Suppressor macrophage treated with lipopolysaccharide for 4 hours (primary cell): Measurements from ENCODE around the gene ZC3H7A.

Experiments used
- DNase-seq: peaks from one replicate; pipeline ENCODE4 v3.0.0-alpha.2; 2020

ZC3H7A gene

DNA sequence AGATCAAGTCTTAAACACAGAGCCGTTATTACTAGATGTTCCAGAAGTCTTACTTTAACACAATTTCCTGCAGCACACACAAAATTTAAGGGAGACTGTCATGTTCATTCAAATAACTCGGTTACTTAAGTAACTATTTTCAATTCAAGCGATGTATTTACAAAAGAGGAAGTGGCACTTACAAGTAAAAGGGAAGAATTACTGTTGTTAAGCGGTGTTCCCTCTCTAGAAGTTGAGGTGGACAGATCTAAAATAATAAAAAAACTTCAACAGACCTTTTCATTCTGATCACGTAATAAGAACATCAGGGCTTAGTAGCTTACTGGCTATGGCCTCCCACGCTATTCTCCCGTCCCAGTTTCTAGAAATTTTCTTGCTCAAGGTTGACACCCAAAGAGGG, 28.2 kb downstream of the ZC3H7A start:
- DNase-seq = peak; percentile 62

DNA sequence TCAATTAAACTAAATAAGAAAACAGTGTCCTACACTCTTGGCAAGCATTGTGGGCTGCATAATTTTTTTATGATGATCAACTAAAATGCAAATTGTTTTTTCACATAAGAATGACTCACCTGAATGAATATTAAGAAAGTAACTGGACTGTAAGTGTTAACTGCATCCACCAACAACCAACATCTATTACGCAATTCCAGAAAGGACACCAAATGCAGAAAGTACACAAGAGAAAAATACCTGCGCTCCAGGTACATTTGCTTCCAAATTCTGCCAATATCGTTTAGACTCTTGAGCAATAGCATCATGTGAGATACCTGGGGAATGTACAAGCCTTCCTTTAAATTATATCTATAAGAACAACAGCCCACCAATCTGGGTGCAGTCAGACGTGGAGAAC, 34.6 kb downstream of the ZC3H7A start:
- no peak for DNase-seq

DNA sequence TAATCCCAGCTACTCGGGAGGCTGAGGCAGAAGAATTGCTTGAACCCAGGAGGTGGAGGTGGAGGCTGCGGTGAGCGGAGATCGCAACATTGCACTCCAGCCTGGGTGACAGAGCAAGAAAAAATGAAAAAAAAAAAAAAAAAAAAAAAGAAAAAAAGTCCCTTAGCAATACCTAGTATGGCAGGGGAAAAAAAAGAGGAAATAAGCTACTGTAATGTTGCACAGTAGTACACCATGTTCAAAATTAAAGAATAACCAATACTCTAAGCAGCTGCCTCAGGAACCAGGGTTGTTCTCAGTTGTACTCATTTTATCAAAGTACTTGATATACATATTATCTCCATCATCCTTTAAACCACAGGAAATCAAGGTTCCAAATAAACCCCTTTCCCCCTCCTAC, 37.1 kb downstream of the ZC3H7A start:
- peak; percentile 16 for DNase-seq

DNA sequence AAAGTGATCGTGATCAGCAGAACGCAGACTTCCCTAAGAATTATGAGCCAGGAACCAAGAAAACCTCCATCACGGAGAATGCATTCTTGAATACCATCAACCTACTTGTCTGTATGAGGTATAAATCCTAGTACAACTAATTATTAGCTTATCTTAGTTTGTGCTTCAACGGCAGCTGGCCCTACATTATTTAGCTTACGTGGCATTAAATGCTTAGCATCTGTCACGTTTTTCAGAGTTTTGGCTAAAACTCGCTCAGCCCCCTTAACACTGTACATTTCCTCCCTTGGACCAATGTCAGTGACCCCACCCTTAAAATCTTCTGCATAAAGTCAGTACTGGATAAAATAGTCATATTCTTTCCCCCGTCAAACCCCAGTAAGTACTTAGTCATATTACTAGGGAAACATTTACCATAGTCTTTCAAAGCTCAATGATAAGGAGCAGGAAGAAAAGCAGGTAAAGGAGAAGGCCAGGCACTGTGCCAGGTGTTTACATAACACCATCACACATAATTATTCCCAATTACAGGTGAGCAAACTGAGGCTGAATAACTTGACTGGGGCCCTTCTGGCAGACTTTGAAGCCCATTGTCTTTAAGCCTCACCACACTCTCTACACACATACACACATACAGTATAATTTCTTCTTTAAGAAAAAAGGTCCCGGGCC, 37.8 kb downstream of the ZC3H7A start:
- no peak for DNase-seq

DNA sequence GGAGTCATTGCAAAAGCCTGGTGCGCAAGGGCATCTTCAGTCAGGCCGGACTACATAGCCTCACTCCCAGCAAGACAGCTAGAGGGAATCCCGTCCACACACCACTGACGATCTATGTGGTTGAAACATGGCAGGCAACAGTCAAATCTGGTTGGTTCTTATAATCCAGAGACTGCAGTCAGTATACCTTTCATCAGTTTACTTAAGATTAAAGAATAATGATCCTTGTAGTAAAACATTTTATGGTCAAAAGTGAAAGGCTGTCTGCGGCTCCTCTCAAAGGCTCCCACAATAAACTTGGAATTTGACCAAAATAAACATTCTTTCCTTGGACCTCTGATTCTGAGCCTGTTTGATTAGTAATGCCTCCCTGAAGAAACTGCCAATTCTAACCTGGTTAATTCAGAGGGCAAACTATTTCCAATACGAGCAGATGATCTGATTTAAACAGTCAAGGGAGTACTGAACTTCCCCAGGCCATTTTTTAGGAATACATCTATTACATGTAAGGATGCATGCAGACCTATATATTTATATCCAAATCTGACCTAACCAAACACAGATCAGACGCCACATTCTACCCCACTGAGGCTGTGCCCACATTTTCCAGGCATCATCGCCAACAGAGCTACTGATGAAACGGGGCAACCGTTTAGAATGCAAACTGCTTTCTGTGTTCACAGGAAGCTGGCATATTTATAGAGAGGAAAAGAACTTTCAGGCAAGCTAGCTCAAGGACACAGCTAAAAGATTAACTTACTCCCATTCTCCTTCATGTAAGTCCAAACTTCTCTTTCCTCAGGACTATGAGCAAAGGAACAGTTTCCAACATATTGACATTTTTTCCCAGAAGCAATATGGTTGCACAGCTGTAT, 39.1 kb downstream of the ZC3H7A start:
- no peak for DNase-seq

DNA sequence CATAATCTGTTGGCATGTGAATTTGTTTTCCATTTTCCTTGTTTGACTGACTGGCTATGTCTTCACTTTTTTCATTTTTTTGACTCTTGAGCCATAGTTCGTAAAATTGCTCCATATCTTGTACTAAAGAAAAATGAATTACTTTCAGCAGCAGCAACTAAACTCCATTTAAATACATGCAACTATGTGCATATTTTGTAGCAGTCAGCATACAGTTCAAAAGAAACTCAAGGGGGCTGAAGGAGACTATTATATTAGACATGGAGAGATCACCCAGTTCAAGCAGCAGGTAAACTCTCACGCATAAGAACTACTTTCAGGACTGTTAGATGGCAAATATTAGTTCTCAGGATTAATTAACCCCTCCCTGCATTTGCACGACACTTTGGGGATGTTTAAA, 40.8 kb downstream of the ZC3H7A start:
- no peak for DNase-seq

DNA sequence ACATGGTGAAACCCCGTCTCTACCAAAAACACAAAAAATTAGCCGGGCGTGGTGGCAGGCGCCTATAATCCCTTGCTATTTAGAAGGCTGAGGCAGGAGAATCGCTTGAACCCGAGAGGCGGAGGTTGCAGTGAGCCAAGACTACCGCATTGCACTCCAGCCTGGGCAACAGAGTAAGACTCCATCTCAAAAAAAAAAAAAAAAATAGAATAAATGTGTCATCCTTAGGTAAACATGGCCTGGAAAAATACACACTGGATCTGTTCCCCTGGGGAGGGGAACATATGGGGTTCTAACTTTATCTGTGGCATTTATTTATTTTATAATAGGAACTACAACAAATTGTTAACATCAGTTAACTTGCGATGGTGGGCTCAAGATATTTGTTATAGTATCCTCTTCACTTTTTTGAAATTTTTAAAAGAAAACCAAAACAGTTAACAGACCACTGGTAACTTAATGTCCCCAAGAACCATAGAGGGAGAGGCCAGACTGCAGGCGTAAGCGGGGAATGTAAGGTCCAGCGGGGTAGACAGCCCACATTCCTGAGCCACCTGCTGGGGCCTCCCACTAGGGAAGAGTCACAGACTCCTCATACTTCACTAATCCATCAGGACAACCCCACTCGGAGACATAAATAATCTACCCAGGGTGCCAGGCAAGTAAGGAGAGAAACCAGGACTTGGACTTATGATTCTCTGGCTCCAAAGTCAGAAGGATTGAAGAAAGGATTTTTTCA, 41.9 kb downstream of the ZC3H7A start:
- no peak for DNase-seq

DNA sequence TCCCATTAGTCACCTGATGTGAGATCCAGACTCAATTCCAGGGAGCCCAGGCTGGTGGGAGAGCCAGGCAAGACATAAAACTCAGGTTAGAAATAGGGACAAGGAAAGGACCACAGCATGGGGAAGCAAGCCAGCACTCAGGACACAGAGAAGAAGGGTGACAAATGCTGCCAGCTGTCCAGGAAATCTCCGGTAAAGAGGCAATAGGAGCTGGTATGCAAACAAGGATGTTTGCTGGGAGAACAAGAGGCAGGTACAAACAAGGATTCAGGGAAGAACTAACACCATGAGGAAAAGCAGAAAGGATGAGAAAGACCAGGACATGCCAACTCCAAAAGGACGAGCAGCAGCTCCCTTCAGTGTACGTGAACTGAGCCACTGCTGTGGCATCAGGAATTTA, 44.2 kb downstream of the ZC3H7A start:
- DNase-seq = no peak

DNA sequence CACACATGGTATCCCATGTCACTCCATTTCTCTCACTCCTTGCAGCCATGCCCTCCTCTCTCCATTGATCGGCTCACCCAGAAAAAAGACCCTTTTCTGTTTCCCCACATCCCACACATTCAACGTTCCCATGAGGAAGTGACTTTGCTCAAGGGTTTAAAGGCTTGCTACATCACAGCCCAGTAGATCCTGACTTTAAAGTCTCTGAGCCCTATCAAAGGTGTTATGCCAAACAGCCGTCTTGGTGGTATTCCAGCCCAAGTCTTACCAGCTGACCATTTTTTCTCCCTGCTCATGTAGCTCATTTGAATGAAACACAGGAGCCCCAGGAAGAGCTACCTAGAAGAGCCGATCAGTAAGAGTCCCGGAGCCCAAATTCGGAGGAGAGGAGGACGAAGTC, 47.0 kb downstream of the ZC3H7A start:
- no peak for DNase-seq

DNA sequence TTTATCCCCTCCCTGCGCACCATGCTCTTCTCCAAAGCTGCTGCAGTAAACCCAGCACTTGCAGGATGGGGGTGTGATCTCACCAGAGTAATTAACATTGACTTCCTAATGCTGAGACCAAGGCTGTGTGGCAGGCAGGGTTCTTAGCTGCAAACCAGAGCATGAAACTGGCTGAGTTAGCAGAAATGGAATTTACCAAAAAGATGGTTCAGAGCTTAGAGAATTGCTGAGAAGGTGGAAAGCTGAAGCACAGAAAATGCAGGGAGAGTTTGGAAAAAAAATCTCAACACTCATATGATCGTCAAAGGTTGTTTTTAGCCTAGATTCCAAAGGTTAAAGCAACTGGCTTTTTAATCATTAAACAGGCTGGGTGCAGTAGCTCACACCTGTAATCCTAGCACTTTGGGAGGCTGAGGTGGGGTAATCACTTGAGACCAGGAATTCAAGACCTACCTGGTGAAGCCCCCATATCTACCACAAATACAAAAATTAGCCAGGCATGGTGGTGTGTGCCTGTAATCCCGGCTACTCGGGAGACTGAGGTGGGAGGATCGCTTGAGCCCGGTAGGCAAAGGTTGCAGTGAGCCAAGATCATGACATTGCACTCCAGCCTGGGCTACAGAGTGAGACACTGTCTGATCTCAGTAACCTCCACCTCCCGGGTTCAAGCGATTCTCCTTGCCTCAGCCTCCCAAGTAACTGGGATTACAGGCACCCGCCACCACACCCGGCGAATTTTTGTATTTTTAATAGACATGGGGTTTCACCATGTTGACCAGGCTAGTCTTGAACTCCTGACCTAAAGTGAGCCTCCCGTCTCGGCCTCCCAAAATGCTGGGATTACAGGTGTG, 48.4 kb downstream of the ZC3H7A start:
- DNase-seq = no peak

DNA sequence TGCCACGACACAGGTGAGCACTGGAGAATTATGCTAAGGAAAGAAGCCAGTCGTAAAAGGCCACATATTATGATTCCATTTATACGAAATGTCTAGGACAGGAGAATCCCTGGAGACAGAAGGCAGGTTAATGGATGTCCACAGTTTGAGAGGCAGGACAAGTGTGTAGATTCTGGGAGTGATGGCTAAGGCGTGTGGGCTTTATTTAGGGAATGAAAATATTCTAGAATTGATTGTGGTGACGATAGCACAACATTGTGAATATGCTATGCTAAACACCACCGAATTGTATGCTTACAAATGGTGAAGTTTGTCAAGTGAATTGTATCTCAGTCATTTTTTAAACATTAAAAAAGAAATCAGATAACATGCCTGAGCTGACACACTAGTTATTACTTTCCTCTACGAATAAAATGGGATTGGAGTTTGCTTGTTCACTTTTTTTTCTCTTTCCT, 49.1 kb downstream of the ZC3H7A start:
- DNase-seq = no peak

DNA sequence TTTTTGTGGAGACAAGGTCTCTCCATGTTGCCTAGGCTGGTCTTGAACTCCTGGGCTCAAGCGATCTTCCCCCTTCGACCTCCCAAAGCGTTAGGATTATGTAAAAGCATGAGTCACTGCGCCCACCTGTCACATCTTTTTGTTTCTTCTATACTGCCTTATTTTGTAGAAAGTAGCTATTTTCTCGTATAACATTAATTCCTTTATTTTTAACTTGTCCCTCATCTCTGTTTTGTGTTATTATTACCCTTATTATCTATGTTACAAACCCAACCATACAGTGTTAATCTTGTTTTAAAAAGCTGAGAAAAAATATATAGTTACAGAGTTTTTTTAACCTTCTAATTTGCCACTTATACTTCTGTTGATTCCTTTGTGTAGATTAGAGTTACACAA, 53.0 kb downstream of the ZC3H7A start:
- no peak for DNase-seq

DNA sequence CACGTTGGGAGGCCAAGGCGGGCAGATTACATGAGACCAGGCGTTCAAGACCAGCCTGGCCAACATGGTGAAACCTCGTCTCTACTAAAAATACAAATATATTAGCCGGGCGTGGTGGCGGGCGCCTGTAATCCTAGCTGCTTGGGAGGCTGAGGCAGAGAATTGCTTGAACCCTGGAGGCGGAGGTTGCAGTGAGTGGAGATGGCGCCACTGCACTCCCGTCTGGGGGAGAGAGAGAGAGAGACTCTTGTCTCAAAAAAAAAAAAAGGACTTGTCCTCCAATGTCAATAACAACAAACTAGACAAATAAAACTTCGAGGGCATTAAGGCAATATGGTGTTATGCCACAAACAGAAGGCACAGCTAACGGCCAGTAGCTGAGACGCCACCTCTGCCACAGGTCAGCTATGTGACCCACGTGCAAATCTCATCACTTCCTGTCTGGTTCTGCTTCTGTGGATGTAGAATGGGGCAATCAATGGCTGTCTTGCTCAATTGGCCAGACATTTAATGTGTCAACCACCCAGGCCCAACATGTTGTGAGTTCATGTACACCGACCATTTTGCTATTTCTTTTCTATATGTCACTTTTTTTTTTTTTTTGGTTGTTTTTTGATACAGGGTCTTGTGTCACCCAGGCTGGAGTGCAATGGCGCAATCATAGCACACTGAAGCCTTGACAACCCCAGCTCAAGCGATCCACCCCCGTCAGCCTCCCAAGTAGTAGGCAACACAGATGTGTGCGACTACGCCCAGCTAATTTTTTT, 53.6 kb downstream of the ZC3H7A start:
- peak; percentile 96 for DNase-seq

DNA sequence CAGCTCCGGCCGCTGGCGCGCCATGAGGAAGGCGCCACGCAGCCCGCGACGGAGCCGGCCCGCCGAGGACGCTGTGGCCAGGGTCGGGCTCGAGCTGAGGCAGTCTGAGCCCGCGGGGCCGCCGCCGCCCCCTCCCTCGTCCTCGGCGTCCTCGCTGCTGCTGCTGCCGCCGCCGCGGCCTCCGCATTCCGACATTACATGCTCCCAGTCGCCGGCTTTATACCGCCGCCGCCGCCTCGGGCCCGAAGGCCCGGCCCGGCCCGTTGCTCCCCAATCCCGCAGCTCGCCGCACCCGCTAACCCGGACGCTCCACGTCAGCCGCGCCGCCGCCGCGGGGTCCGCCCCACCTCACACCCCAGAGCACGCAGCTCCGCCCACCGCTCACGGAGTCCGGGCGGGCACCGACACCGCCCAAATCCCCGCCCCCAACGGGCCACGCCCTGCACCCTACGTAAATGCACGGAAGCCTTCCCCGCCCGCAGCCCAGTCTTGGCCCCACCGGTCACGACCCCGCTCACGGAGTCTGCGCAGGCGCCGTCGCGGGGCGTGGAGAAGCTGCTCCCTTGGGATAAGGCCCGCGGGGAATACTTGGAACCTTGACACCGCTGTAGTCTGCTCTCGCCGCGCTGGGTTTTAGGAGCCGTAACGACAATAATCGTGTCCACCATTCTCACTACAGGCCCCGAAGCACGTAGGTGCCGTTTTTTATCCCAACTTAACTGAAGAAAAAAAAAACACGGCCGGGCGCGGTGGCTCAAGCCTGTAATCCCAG, 54.3 kb downstream of the ZC3H7A start, which contains the start of gene TXNDC11:
Gene TXNDC11, minus strand, starts transcription at position 322 of the 772 bp plus-strand sequence. Its CDS starts 127 bp downstream, at position 195.
- peak; percentile 100 for DNase-seq

DNA sequence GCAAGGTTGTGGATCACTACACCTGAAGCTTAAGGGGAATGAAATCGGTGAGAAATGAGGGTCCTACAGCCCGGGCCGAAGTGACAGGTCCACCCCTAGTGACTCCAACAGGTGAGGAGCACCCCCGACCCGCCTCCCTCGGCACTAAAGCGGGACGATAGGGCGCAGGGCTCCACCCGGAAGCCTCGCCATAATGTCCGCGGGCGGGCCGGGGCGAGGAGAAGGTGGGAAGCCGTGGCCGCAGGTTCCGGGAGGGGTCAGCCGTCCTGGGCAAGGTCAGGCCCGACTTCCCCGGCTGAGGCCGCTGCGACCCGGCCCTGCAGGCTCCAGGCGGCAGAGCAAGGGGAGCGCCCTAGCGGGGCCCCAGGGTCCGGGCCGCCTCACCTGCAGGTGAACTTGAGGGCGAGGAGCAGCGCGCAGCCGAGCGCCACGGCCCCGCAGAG, 54.9 kb downstream of the ZC3H7A start:
- peak; percentile 52 for DNase-seq

DNA sequence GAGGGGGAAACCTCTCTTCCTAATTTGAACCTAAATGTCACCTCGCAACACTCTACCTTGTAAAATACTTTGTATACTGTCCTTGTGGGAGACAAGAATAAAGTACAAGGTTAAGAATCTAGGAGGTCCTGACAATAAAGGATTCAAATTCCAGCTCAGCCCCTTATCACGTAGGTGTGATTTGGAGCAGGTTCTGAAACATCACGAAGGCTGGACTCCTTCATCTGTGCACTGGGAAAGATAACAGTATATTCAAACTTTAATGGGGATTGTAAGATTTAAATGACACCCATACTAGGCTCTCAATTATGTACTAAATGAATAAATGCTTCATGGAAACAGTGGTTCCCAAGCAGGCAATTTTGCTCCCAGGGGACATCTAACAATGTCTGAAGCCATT, 56.5 kb downstream of the ZC3H7A start:
- DNase-seq = no peak

DNA sequence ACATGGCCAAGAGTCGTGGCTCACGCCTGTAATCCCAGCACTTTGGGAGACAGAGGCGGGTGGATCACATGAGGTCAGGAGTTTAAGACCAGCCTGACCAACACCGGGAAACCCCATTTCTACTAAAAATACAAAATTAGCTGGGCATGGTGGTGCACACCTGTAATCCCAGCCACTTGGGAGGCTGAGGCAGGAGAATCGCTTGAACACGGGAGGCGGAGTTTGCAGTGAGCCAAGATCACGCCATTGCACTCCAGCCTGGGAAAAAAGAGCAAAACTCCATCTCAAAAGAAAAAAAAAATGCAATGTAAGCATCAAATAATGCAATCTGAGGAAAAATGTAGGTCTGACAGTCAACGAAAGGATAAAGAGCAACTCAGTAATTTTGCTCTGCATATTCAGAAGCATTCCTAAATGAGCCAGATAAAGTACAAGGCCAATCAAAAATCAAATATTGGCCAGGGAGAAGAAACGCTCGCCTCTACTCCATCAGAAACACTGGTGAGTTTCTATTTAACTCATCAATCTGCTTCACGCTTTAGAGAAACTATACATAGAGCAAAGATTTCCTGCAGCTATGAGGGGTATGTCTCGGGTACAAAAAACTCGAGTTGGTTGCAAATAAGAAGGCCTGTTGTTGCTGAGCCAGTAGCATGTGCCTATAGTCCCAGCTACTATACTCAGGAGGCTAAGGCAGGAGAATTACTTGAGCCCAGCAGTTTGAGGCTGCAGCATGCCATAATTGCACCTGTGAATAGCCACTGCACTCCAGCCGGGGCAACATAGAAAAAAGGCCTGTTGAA, 58.1 kb downstream of the ZC3H7A start:
- no peak for DNase-seq

DNA sequence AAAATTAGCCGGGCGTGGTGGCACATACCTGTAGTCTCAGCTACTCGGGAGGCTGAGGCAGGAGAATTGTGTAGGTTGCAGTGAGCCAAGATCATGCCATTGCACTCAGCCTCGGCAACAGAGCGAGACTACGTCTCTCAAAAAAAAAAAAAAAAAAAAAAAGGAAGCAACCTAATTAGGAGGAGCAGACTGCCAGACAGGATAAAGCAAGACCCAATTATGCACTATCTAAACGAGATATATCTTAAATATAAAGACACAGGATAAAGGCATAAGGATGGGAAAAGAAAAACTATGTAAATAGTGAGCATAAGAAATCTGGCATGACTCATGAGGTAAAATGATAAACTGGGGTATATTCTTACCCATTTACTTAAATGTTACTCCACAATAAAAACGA, 59.3 kb downstream of the ZC3H7A start:
- DNase-seq = peak; percentile 33

DNA sequence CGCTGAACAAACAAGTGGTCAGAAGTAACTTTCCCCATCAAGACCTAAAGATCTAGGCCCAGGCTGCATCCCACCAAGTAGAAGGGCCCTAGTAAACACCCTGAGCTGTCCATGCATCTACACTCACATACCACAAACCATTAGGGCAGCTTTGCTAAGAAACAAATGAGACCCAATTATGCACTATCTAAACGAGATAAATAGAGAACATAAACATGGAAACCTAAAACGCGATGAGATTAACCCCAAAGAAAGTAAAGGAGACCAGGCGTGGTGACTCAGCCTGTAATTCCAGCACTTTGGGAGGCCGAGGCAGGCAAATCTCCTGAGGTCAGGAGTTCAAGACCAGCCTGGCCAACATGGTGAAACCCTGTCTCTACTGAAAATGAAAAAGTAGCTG, 60.2 kb downstream of the ZC3H7A start:
- no peak for DNase-seq

DNA sequence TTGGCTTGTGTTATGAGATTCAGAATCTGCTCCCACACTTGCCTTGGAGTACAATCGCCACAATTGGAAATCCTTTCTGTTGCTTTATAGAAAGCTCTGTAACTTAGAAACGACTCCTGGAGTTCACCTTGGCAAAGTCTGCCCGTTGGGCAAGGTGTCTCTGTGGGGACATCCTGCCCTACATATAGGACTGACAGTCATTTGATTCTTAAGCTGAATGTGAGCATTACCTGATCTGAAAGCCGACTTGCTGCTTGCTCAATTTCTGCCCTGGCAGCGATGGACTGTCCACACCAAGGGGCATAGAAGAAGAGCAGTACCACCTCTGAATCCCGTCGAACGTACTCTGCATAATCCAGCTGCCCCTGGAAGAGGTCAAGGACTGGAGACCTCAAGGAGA, 61.3 kb downstream of the ZC3H7A start:
- no peak for DNase-seq
